GM21367 (cell line): Measurements from ENCODE around the gene WDFY2.

ENCODE experiments used
- ATAC-seq: cut with Tn5 transposase; IDR thresholded peaks from one replicate; pipeline ENCODE4 v1.9.1; 2021; ENCODE audit not compliant: unreplicated experiment

Gene WDFY2

DNA sequence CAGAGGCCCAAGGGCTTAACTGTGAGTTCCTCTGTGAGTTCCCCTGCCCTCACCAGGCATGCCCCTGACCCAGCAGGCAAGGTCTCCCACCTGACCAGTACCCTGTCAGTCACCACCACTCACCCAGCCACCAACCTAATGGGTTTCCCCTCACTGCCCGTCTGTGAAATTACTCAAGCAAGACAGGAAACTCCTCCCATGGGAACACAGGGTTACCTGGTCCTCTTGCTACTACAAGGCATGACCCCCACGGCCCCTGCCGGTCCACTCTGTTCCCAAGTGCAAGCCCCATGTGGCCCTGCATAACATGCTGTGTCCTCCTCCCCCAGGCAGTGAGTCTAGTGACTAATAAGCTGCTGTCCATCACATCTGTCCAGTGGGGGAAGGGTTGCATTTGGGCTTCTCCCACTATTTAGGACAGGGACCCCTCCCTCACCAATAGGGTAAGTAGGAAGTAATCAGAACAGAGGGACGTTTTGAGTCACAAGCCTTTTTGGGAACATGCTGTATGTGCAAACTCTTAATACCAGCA is 227.7 kb downstream of the WDFY2 start:
- ATAC-seq: no peak

GRCh38 chr13:51814071-51814470 is 229.8 kb downstream of the WDFY2 start:
- no peak for ATAC-seq

DNA sequence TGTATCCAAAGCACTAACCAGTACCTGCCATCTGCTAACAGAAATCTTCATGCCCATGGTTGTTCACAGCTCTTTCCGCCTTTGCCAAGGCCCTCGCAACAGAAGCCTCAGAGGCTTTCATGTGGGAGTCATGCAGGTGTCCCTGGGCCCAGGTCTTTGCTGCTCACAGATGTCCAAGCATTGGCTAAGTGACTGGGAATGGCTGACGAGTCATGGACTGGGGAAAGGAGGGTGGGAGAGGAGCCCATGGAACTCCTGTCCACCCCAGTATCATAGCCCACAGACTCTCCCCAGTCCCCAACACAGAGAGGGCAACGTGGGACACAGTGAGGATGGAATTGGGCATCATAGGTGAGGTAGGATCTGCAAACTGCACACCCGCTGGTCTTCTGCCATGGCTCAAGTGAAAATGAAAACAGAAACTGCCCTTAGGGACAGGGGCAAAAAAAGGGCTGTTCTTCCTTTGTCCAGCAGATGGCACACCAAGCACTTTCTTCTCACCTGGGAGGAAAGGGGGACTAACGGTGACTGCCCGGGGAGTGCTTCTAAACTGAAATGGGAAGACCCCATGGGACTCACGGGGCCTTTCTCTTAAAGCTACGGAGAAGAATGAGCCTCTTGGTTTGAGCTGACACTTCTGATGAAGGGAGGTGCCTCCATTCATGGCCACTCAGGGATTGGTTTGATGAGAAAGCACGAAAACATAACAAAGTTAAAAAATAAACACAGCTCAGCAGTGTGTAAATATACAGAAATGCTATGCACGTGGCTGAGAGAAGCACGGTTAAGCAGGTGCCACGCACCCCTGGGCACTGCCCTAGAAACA is 230.8 kb downstream of the WDFY2 start:
- peak; percentile 72 for ATAC-seq

GRCh38 chr13:51815848-51816247 is 231.6 kb downstream of the WDFY2 start:
- ATAC-seq: no peak

DNA sequence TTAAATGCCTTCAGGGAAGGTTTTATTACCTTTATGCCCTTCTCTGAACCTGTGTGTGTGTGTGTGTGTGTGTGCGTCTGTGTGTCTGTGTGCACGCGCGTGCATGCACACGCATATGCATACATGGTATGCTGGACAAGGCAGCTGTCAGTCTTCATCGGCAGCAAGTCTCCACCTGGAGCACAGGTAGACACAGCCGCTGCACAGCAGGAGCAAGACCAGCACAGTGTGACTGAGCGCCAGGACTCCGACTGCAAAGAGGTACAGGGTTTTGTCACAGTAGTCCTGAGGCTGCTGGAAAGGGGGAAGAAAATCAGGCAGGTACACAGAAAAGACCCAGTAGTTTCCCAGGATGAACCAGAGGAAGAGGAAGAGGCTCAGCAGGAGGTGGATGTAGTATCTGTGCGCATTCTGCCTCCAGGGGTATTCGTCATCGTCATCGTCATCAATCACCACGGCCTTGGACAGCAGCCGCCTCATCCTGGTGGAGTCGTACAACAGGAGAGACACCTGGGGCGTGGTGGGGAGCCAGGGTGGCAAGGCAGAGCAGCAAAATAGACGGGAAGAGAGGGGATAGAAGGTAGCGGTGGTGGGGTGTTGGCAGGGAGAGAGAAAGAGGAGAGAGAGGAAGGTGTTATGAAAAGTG is 232.5 kb downstream of the WDFY2 start:
- no peak for ATAC-seq
